Brain microvascular endothelial cell (primary cell): ENCODE data around the gene EML5.
"Not testable (repeated sequence)": the region's sequence is repeated elsewhere in the genome, so short reads cannot be mapped to it uniquely, and the experiment has no call there.

Source experiments
- DNase-seq: peaks from one replicate; pipeline ENCODE4 v3.0.0-alpha.2; 2020
- H3K27ac ChIP-seq: fragments of 250-450 bp; sonication (Bioruptor Pico); 2 replicates; pipeline ENCODE4 v1.5.1; 2020; ENCODE audit warnings: mild to moderate bottlenecking, moderate library complexity
- H3K27me3 ChIP-seq: fragments of 250-450 bp; sonication (Bioruptor Pico); replicated peaks from 2 replicates; pipeline ENCODE4 v1.5.1; 2020; ENCODE audit warnings: mild to moderate bottlenecking
- H3K36me3 ChIP-seq: fragments of 250-450 bp; sonication (Bioruptor Pico); replicated peaks from 2 replicates; pipeline ENCODE4 v1.5.1; 2020; ENCODE audit warnings: mild to moderate bottlenecking
- H3K4me3 ChIP-seq: 2 replicates; pipeline ENCODE4 v1.5.1; 2011; ENCODE audit warnings: low read depth, mild to moderate bottlenecking, control low read depth, low read length, moderate library complexity
- CTCF ChIP-seq: IDR thresholded peaks from 2 replicates; pipeline ENCODE4 v1.5.1; 2011; ENCODE audit warnings: low read depth, mild to moderate bottlenecking, moderate library complexity, low read length, control low read depth, inconsistent platforms; ENCODE audit errors: missing control alignments
- in situ Hi-C: cut with HindIII; loops from 2 replicates; pipeline ENCODE4 v1.10.0; 2017; ENCODE audit warnings: low sequenced_read_pairs, low pct_ligation_motif_present

EML5 gene

GRCh38 chr14:88790501-88791251 lies 2.1 kb downstream of the EML5 start:
- H3K4me3 ChIP-seq, result no peak overlapping the region
- no peak overlapping the region for H3K27ac ChIP-seq
- no peaks in the 10 kb centered on the region for H3K36me3 ChIP-seq
- TF ChIP-seq CTCF, result no peak
- peaks cover 15% of the 10 kb centered on the region for H3K27me3 ChIP-seq
- no peak for DNase-seq
- in situ Hi-C loops, result no loop called here

- H3K4me3 ChIP-seq, H3K27ac ChIP-seq, H3K36me3 ChIP-seq, DNase-seq, in situ Hi-C loops: not testable (repeated sequence)
- H3K27me3 ChIP-seq, result peaks cover 15% of the 10 kb centered on the region
These were observed 3.2 kb downstream of the EML5 start for GRCh38 chr14:88789573-88789972.

- peaks cover 5% of the 10 kb centered on the region for H3K27me3 ChIP-seq
- no peak overlapping the region for H3K4me3 ChIP-seq
- H3K36me3 ChIP-seq, result no peaks in the 10 kb centered on the region
- in situ Hi-C loops, result no loop called here
- TF ChIP-seq CTCF, result no peak
- DNase-seq, result no peak
- H3K27ac ChIP-seq, result no peak overlapping the region
These were observed 6.0 kb downstream of the EML5 start for GRCh38 chr14:88786715-88787114.

- H3K36me3 ChIP-seq, result no peaks in the 10 kb centered on the region
- in situ Hi-C loops, result no loop called here
- H3K27me3 ChIP-seq, result no peaks in the 10 kb centered on the region
- TF ChIP-seq CTCF, result no peak
- no peak overlapping the region for H3K27ac ChIP-seq
- no peak overlapping the region for H3K4me3 ChIP-seq
- no peak for DNase-seq
These were observed 6.8 kb downstream of the EML5 start for GRCh38 chr14:88785911-88786310.

- DNase-seq, result no peak
- in situ Hi-C loops, result no loop called here
- H3K27ac ChIP-seq, result no peak overlapping the region
- no peak for TF ChIP-seq CTCF
- no peaks in the 10 kb centered on the region for H3K27me3 ChIP-seq
- H3K36me3 ChIP-seq, result no peaks in the 10 kb centered on the region
- no peak overlapping the region for H3K4me3 ChIP-seq
These were observed 17.2 kb downstream of the EML5 start for GRCh38 chr14:88775532-88775931.

- DNase-seq, result no peak
- no peak for TF ChIP-seq CTCF
- in situ Hi-C loops, result no loop called here
- Histone ChIP-seq H3K36me3 (no peaks in the 10 kb centered on the region), H3K4me3 (no peak overlapping the region), H3K27me3 (no peaks in the 10 kb centered on the region), H3K27ac (no peak overlapping the region)
These were observed 22.0 kb downstream of the EML5 start for GRCh38 chr14:88770736-88771135.
